ENCODE results near the gene TRIM9.

DNA sequence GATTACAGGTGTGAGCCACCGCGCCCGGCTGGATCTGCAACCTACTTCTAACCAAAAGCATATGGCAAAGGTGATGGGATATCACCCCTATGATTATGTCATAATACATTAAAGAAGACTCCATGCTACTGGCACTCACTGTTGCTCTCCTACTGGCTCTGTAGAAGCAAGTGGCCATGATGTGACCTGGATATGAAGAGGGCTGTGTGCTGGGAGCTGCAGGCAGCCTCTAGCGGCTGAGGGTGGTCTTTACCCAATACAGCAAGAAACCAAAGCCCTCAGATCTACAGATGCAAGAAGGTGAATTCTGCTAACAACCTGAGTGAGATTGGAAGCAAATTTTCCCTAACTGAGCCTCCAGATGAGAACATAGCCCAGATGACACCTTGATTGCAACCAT is 34.2 kb upstream of the TRIM9 start:
- 0 out of 2 replicates have a peak, but pooled peaks have one; percentile 13 for TF ChIP-seq CTCF (IDR thresholded peaks at IDR 0.05; ENCODE audit: low read depth, low read length)
- TF ChIP-seq EZH2phosphoT487 (IDR thresholded peaks at IDR 0.05; ENCODE audit: low read depth), result no peak

Measured in OCI-LY3 (cell line).